WTC11 (cell line): ENCODE data around the gene TOX2. TPM values are rescaled to one million over a fixed set of nuclear protein-coding genes. Genes with fewer than 3 reads are reported as not detected.

Source experiments
- ATAC-seq: fragments of 200-7000 bp; cut with Tn5 transposase; 2 replicates; pipeline ENCODE4 v1.10.0; 2021; ENCODE audit warnings: mild to moderate bottlenecking, moderate library complexity
- CTCF ChIA-PET: fragments of 300-600 bp; sonication (Branson Sonifier 250); formaldehyde crosslinking; loops from one replicate; lab custom pipeline; 2021; ENCODE audit warnings: antibody characterized with exemption; lab: Charles Lee
- POLR2A ChIA-PET: fragments of 350-600 bp; sonication (Branson Sonifier 250); formaldehyde crosslinking; loops from one replicate; lab custom pipeline; 2021; ENCODE audit warnings: antibody characterized with exemption; lab: Charles Lee
- DNase-seq: peaks from one replicate; pipeline ENCODE4 v3.0.0; 2021; ENCODE audit warnings: low spot score
- H3K27ac Mint-ChIP-seq: 2 replicates; pipeline ENCODE4 v1.8.0; 2021; ENCODE audit warnings: mixed read lengths
- H3K27me3 Mint-ChIP-seq: 2 replicates; pipeline ENCODE4 v1.8.0; 2021; ENCODE audit warnings: low read depth, mild to moderate bottlenecking, moderate library complexity, mixed read lengths
- H3K36me3 Mint-ChIP-seq: 2 replicates; pipeline ENCODE4 v1.8.0; 2021; ENCODE audit warnings: mixed read lengths
- H3K4me1 Mint-ChIP-seq: 2 replicates; pipeline ENCODE4 v1.8.0; 2022; ENCODE audit warnings: mixed read lengths
- H3K4me3 Mint-ChIP-seq: 2 replicates; pipeline ENCODE4 v1.8.0; 2021; ENCODE audit warnings: mild to moderate bottlenecking, moderate library complexity, mixed read lengths
- H3K9me3 Mint-ChIP-seq: 2 replicates; pipeline ENCODE4 v1.8.0; 2021; ENCODE audit warnings: mixed read lengths
- CBFB ChIP-seq: sonication (generic); formaldehyde crosslinking; IDR thresholded peaks from 2 replicates; pipeline ENCODE4 v1.8.1; 2022; ENCODE audit warnings: mild to moderate bottlenecking, low read depth, missing genetic modification reagents
- CREM ChIP-seq: sonication (generic); formaldehyde crosslinking; IDR thresholded peaks from 2 replicates; pipeline ENCODE4 v1.8.1; 2022; ENCODE audit warnings: mild to moderate bottlenecking, missing genetic modification reagents, moderate library complexity
- HMGA2 ChIP-seq: fragments of 250-450 bp; sonication (Bioruptor Pico); IDR thresholded peaks from 2 replicates; pipeline ENCODE4 v1.4.0; 2021; ENCODE audit warnings: mild to moderate bottlenecking, moderate library complexity
- NR1H2 ChIP-seq: sonication (generic); formaldehyde crosslinking; IDR thresholded peaks from 2 replicates; pipeline ENCODE4 v1.9.0; 2021; ENCODE audit warnings: mild to moderate bottlenecking, moderate library complexity, missing genetic modification reagents
- OVOL2 ChIP-seq: fragments of 250-450 bp; sonication (Bioruptor Pico); IDR thresholded peaks from 2 replicates; pipeline ENCODE4 v1.9.0; 2021; ENCODE audit warnings: mild to moderate bottlenecking, borderline replicate concordance
- SMAD3 ChIP-seq: sonication (generic); formaldehyde crosslinking; IDR thresholded peaks from 2 replicates; pipeline ENCODE4 v1.8.0; 2022; ENCODE audit warnings: missing genetic modification reagents, mild to moderate bottlenecking, borderline replicate concordance
- SOX15 ChIP-seq: fragments of 250-450 bp; sonication (Bioruptor Pico); IDR thresholded peaks from 2 replicates; pipeline ENCODE4 v1.9.0; 2021; ENCODE audit warnings: mild to moderate bottlenecking
- ZNF138 ChIP-seq: sonication (generic); formaldehyde crosslinking; conservative IDR thresholded peaks from 2 replicates; pipeline ENCODE4 v1.8.1; 2022; ENCODE audit warnings: mild to moderate bottlenecking, moderate library complexity, missing genetic modification reagents
- ZNF219 ChIP-seq: sonication (generic); formaldehyde crosslinking; IDR thresholded peaks from 2 replicates; pipeline ENCODE4 v1.8.0; 2023; ENCODE audit warnings: missing genetic modification reagents, mild to moderate bottlenecking, borderline replicate concordance
- total RNA-seq: library from RNA; stranded (reverse); gene quantifications from 3 replicates; pipeline ENCODE4 v1.2.3, GENCODE V29; 2021
- TF ChIP-seq, protein P1 (sequence below): sonication (generic); formaldehyde crosslinking; IDR thresholded peaks from 2 replicates; pipeline ENCODE4 v1.8.1; 2022; ENCODE audit warnings: low read depth, mild to moderate bottlenecking, moderate library complexity, missing genetic modification reagents, borderline replicate concordance
- TF ChIP-seq, protein P2 (sequence below): sonication (generic); formaldehyde crosslinking; IDR thresholded peaks from 2 replicates; pipeline ENCODE4 v1.8.1; 2023; ENCODE audit warnings: mild to moderate bottlenecking, moderate library complexity, missing genetic modification reagents
- TF ChIP-seq, protein P3 (sequence below): sonication (generic); formaldehyde crosslinking; IDR thresholded peaks from 2 replicates; pipeline ENCODE4 v1.8.0; 2022; ENCODE audit warnings: mild to moderate bottlenecking, missing genetic modification reagents
- TF ChIP-seq, protein P4 (sequence below): sonication (generic); formaldehyde crosslinking; IDR thresholded peaks from 2 replicates; pipeline ENCODE4 v1.8.0; 2022; ENCODE audit warnings: mild to moderate bottlenecking, missing genetic modification reagents
- TF ChIP-seq, protein P5 (sequence below): sonication (generic); formaldehyde crosslinking; IDR thresholded peaks from 2 replicates; pipeline ENCODE4 v1.8.0; 2022; ENCODE audit warnings: missing genetic modification reagents
- TF ChIP-seq, protein P6 (sequence below): sonication (generic); formaldehyde crosslinking; conservative IDR thresholded peaks from 2 replicates; pipeline ENCODE4 v1.8.1; 2022; ENCODE audit warnings: mild to moderate bottlenecking, missing genetic modification reagents
- TF ChIP-seq, protein P7 (sequence below): fragments of 250-450 bp; sonication (Bioruptor Pico); IDR thresholded peaks from 2 replicates; pipeline ENCODE4 v1.9.0; 2021; ENCODE audit warnings: mild to moderate bottlenecking
- TF ChIP-seq, protein P8 (sequence below): fragments of 250-450 bp; sonication (Bioruptor Pico); IDR thresholded peaks from 2 replicates; pipeline ENCODE4 v2.1.2; 2022; ENCODE audit warnings: mild to moderate bottlenecking, moderate library complexity

Gene TOX2
- total RNA-seq, 1 experiment from 2014 or later, result 3.4 TPM

DNA sequence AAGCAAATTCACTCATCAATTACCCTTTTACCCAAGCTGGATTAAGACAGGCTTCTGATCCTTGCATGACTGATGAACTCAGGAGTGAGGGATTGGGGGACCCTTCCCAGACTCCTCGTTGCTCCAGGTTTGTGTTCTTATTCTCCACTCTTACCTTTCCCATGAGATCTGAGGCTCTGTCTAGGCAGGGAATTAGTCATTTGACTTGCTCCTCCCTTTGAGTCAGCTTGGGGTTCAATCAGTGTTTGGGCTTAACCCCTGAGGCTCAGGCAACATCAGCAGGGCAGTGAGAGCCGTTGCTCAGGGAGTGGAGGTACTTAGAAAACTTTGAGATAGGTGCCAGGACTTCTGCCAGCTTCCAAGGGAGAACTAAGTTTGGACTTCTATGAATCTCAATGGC lies 20.7 kb upstream of the TOX2 start (continued):
- TF ChIP-seq, protein P1, sequence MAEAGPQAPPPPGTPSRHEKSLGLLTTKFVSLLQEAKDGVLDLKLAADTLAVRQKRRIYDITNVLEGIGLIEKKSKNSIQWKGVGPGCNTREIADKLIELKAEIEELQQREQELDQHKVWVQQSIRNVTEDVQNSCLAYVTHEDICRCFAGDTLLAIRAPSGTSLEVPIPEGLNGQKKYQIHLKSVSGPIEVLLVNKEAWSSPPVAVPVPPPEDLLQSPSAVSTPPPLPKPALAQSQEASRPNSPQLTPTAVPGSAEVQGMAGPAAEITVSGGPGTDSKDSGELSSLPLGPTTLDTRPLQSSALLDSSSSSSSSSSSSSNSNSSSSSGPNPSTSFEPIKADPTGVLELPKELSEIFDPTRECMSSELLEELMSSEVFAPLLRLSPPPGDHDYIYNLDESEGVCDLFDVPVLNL, result no peak
- TF ChIP-seq OVOL2 (CRISPR knock-in tag) (no peak), NR1H2 (CRISPR knock-in tag) (no peak), ZNF138 (CRISPR knock-in tag) (no peak), CREM (CRISPR knock-in tag) (no peak), SOX15 (CRISPR knock-in tag) (no peak)
- TF ChIP-seq, protein P2, sequence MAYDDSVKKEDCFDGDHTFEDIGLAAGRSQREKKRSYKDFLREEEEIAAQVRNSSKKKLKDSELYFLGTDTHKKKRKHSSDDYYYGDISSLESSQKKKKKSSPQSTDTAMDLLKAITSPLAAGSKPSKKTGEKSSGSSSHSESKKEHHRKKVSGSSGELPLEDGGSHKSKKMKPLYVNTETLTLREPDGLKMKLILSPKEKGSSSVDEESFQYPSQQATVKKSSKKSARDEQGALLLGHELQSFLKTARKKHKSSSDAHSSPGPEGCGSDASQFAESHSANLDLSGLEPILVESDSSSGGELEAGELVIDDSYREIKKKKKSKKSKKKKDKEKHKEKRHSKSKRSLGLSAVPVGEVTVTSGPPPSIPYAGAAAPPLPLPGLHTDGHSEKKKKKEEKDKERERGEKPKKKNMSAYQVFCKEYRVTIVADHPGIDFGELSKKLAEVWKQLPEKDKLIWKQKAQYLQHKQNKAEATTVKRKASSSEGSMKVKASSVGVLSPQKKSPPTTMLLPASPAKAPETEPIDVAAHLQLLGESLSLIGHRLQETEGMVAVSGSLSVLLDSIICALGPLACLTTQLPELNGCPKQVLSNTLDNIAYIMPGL (CRISPR knock-in tag), result no peak
- TF ChIP-seq, protein P3, sequence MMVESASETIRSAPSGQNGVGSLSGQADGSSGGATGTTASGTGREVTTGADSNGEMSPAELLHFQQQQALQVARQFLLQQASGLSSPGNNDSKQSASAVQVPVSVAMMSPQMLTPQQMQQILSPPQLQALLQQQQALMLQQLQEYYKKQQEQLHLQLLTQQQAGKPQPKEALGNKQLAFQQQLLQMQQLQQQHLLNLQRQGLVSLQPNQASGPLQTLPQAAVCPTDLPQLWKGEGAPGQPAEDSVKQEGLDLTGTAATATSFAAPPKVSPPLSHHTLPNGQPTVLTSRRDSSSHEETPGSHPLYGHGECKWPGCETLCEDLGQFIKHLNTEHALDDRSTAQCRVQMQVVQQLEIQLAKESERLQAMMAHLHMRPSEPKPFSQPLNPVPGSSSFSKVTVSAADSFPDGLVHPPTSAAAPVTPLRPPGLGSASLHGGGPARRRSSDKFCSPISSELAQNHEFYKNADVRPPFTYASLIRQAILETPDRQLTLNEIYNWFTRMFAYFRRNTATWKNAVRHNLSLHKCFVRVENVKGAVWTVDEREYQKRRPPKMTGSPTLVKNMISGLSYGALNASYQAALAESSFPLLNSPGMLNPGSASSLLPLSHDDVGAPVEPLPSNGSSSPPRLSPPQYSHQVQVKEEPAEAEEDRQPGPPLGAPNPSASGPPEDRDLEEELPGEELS (CRISPR knock-in tag), result no peak

DNA sequence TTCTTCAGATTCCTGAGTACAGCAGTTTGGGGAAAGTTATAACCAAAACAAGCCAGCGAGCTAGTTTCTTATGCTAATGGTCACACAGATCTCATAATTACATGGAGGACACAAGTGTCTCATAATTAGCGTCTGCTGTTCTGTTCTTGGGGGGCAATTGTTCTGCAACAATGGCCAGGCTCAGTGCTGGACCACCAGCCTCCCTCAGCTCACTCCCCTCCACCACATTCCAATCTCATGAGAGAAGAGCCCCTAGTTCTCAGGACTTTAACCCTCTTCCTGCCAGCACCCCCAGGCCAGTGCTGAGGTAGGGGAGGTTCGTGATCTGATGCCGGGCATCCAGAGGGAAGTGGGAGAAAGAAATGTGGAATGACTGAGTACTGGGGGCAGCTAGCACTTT lies 20.2 kb upstream of the TOX2 start:
- no peak for DNase-seq
- peaks cover 40% of the 10 kb centered on the region for H3K4me1 Mint-ChIP-seq
- CTCF ChIA-PET, result no interaction called here

DNA sequence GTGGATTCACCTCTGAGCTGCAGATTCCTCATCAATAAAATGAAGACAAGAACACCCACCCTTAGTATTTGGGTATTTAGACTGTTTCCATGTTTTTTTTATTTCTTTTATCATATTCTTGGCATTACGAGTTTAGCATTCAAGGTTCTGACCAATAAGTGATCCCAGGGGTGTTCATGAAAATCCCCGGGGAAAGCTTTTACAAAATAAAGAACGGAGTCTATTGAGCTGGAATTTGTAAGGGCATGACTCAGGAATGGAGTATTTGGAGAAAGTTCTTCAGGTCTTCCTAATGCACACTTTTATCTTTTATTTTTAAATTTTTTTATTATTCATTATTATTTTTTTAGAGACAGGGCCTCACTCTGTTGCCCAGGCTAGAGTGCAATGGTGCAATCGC lies 19.4 kb upstream of the TOX2 start:
- no peak for DNase-seq
- Mint-ChIP-seq H3K36me3 (peaks cover 8% of the 10 kb centered on the region), H3K4me3 (no peak overlapping the region), H3K4me1 (peaks cover 48% of the 10 kb centered on the region), H3K27ac (no peak overlapping the region), H3K9me3 (peaks cover 21% of the 10 kb centered on the region), H3K27me3 (no peaks in the 10 kb centered on the region)
- ChIA-PET POLR2A (no interaction called here), CTCF (no interaction called here)
- no peak for ATAC-seq
- TF ChIP-seq, protein P1, result no peak
- TF ChIP-seq, protein P4, sequence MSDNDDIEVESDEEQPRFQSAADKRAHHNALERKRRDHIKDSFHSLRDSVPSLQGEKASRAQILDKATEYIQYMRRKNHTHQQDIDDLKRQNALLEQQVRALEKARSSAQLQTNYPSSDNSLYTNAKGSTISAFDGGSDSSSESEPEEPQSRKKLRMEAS (CRISPR knock-in tag), result no peak
- no peak for TF ChIP-seq SMAD3 (CRISPR knock-in tag)
- TF ChIP-seq SOX15 (CRISPR knock-in tag), result no peak
- TF ChIP-seq CREM (CRISPR knock-in tag), result no peak
- TF ChIP-seq, protein P5, sequence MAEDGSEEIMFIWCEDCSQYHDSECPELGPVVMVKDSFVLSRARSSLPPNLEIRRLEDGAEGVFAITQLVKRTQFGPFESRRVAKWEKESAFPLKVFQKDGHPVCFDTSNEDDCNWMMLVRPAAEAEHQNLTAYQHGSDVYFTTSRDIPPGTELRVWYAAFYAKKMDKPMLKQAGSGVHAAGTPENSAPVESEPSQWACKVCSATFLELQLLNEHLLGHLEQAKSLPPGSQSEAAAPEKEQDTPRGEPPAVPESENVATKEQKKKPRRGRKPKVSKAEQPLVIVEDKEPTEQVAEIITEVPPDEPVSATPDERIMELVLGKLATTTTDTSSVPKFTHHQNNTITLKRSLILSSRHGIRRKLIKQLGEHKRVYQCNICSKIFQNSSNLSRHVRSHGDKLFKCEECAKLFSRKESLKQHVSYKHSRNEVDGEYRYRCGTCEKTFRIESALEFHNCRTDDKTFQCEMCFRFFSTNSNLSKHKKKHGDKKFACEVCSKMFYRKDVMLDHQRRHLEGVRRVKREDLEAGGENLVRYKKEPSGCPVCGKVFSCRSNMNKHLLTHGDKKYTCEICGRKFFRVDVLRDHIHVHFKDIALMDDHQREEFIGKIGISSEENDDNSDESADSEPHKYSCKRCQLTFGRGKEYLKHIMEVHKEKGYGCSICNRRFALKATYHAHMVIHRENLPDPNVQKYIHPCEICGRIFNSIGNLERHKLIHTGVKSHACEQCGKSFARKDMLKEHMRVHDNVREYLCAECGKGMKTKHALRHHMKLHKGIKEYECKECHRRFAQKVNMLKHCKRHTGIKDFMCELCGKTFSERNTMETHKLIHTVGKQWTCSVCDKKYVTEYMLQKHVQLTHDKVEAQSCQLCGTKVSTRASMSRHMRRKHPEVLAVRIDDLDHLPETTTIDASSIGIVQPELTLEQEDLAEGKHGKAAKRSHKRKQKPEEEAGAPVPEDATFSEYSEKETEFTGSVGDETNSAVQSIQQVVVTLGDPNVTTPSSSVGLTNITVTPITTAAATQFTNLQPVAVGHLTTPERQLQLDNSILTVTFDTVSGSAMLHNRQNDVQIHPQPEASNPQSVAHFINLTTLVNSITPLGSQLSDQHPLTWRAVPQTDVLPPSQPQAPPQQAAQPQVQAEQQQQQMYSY (CRISPR knock-in tag), result no peak
- TF ChIP-seq OVOL2 (CRISPR knock-in tag), result no peak

More for the DNA sequence above, 20.2 kb upstream of the TOX2 start:
- ATAC-seq, result peak; percentile 94
- TF ChIP-seq ZNF219 (CRISPR knock-in tag) (no peak), SOX15 (CRISPR knock-in tag) (no peak), HMGA2 (CRISPR knock-in tag) (no peak), CBFB (CRISPR knock-in tag) (no peak)
- TF ChIP-seq, protein P6, sequence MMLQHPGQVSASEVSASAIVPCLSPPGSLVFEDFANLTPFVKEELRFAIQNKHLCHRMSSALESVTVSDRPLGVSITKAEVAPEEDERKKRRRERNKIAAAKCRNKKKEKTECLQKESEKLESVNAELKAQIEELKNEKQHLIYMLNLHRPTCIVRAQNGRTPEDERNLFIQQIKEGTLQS (CRISPR knock-in tag), result no peak
- TF ChIP-seq, protein P7, sequence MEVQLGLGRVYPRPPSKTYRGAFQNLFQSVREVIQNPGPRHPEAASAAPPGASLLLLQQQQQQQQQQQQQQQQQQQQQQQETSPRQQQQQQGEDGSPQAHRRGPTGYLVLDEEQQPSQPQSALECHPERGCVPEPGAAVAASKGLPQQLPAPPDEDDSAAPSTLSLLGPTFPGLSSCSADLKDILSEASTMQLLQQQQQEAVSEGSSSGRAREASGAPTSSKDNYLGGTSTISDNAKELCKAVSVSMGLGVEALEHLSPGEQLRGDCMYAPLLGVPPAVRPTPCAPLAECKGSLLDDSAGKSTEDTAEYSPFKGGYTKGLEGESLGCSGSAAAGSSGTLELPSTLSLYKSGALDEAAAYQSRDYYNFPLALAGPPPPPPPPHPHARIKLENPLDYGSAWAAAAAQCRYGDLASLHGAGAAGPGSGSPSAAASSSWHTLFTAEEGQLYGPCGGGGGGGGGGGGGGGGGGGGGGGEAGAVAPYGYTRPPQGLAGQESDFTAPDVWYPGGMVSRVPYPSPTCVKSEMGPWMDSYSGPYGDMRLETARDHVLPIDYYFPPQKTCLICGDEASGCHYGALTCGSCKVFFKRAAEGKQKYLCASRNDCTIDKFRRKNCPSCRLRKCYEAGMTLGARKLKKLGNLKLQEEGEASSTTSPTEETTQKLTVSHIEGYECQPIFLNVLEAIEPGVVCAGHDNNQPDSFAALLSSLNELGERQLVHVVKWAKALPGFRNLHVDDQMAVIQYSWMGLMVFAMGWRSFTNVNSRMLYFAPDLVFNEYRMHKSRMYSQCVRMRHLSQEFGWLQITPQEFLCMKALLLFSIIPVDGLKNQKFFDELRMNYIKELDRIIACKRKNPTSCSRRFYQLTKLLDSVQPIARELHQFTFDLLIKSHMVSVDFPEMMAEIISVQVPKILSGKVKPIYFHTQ (CRISPR knock-in tag), result no peak
- TF ChIP-seq, protein P8, sequence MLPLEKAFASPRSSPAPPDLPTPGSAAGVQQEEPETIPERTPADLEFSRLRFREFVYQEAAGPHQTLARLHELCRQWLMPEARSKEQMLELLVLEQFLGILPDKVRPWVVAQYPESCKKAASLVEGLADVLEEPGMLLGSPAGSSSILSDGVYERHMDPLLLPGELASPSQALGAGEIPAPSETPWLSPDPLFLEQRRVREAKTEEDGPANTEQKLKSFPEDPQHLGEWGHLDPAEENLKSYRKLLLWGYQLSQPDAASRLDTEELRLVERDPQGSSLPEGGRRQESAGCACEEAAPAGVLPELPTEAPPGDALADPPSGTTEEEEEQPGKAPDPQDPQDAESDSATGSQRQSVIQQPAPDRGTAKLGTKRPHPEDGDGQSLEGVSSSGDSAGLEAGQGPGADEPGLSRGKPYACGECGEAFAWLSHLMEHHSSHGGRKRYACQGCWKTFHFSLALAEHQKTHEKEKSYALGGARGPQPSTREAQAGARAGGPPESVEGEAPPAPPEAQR (CRISPR knock-in tag), result no peak
- Mint-ChIP-seq H3K9me3 (peaks cover 28% of the 10 kb centered on the region), H3K27me3 (no peaks in the 10 kb centered on the region), H3K36me3 (peaks cover 14% of the 10 kb centered on the region), H3K4me3 (no peak overlapping the region), H3K27ac (no peak overlapping the region)
- POLR2A ChIA-PET, result no interaction called here
